HCT116 (cell line): ENCODE data around the gene LHFPL6. TPM values are rescaled to one million over a fixed set of nuclear protein-coding genes. Genes with fewer than 3 reads are reported as not detected.

ENCODE experiments used
- ATAC-seq: fragments of 200-7000 bp; cut with Tn5 transposase; 2 replicates; pipeline ENCODE4 v1.9.1; 2020; ENCODE audit warnings: mild to moderate bottlenecking, moderate library complexity
- BruUV-seq: library from RNA; stranded (reverse); fragments of 400-500 nt; replicated peaks from 2 replicates; lab custom pipeline; 2021; lab: Mats Ljungman, UMichigan
- CTCF ChIA-PET: fragments of 300-600 bp; sonication (Branson Sonifier 250); formaldehyde crosslinking; loops from one replicate; lab custom pipeline; 2021; ENCODE audit warnings: antibody characterized with exemption; lab: Charles Lee
- POLR2A ChIA-PET: fragments of 300-600, 350-600 bp; sonication (Branson Sonifier 250); formaldehyde crosslinking; loops from one replicate; lab custom pipeline; 2021; ENCODE audit warnings: antibody characterized with exemption; lab: Charles Lee
- RAD21 ChIA-PET, 2 experiments: fragments of 300-600 bp; sonication (Branson Sonifier 250); formaldehyde crosslinking; loops; one replicate each; lab custom pipeline; 2023; ENCODE audit warnings: low total read pairs in 2 of 2; ENCODE audit not compliant: uncharacterized antibody in 2 of 2, unreplicated experiment in 2 of 2, low non-redundant PET in 1 of 2; lab: Charles Lee
- DNase-seq: peaks from one replicate; pipeline ENCODE4 v3.0.0-alpha.2; 2010; ENCODE audit warnings: low read depth, low spot score
- H2AFZ ChIP-seq: fragments of 200-600 bp; shearing (Covaris generic), sonication (generic); 2 replicates; pipeline ENCODE4 v1.6.1; 2017; ENCODE audit warnings: low read depth, mixed run types, mixed read lengths, antibody characterized with exemption, low read length; ENCODE audit not compliant: poor library complexity, severe bottlenecking
- H3K27ac ChIP-seq: 2 replicates; pipeline ENCODE4 v1.5.1; 2012; ENCODE audit warnings: low read depth, low read length
- H3K27me3 ChIP-seq: fragments of 200-600 bp; sonication (generic); 2 replicates; pipeline ENCODE4 v1.6.1; 2016; ENCODE audit warnings: mixed run types, low read length, mixed read lengths; ENCODE audit not compliant: insufficient read depth
- H3K36me3 ChIP-seq, 2 experiments: fragments of 200-500 bp in 1 of 2; fragments of 200-600 bp in 1 of 2; sonication (Bioruptor generic) in 1 of 2; sonication (generic) in 1 of 2; 2 replicates each; pipeline versions ENCODE4 v1.5.1 to v1.6.1; 2014 to 2016; ENCODE audit warnings: low read length in 2 of 2, inconsistent platforms in 1 of 2, mixed read lengths in 1 of 2, mixed run types in 1 of 2; ENCODE audit not compliant: insufficient read depth in 2 of 2, control insufficient read depth in 1 of 2
- H3K4me1 ChIP-seq, 2 experiments: fragments of 200-600 bp in 1 of 2; sonication (generic) in 1 of 2; 2 replicates each; pipeline versions ENCODE4 v1.5.1 to v1.6.1; 2012 to 2017; ENCODE audit warnings: low read length in 2 of 2, inconsistent platforms in 1 of 2, mild to moderate bottlenecking in 1 of 2, mixed read lengths in 1 of 2, mixed run types in 1 of 2, moderate library complexity in 1 of 2; ENCODE audit not compliant: insufficient read depth in 2 of 2, control insufficient read depth in 1 of 2
- H3K4me2 ChIP-seq: fragments of 200-600 bp; sonication (generic); 2 replicates; pipeline ENCODE4 v1.6.1; 2017; ENCODE audit warnings: mixed run types, low read length, mixed read lengths
- H3K4me3 ChIP-seq, 2 experiments: fragments of 200-600 bp in 1 of 2; sonication (generic) in 1 of 2; replicated peaks in 1 of 2; 2 replicates each; pipeline ENCODE4 v1.5.1; 2011 to 2016; ENCODE audit warnings: low read length in 2 of 2, control low read depth in 1 of 2, low read depth in 1 of 2, mild to moderate bottlenecking in 1 of 2, mixed read lengths in 1 of 2, mixed run types in 1 of 2
- H3K79me2 ChIP-seq: fragments of 200-600 bp; sonication (generic); 2 replicates; pipeline ENCODE4 v1.6.1; 2017; ENCODE audit warnings: mild to moderate bottlenecking, mixed run types, low read length, moderate library complexity, mixed read lengths; ENCODE audit not compliant: insufficient read depth
- H3K9ac ChIP-seq: fragments of 200-600 bp; sonication (generic); 2 replicates; pipeline ENCODE4 v1.6.1; 2016; ENCODE audit warnings: low read length, mixed read lengths
- H3K9me2 ChIP-seq: fragments of 200-600 bp; sonication (generic), shearing (Covaris generic); 2 replicates; pipeline ENCODE4 v1.6.1; 2017; ENCODE audit warnings: mixed run types, mild to moderate bottlenecking, moderate library complexity; ENCODE audit not compliant: insufficient read depth
- H3K9me3 ChIP-seq, 2 experiments: fragments of 200-500 bp in 1 of 2; fragments of 200-600 bp in 1 of 2; sonication (Bioruptor generic) in 1 of 2; sonication (generic) in 1 of 2; 2 replicates each; pipeline ENCODE4 v1.6.1; 2014 to 2017; ENCODE audit warnings: low read length in 2 of 2, mixed read lengths in 2 of 2, inconsistent platforms in 1 of 2, low read depth in 1 of 2, mild to moderate bottlenecking in 1 of 2, mixed run types in 1 of 2, moderate library complexity in 1 of 2; ENCODE audit not compliant: control insufficient read depth in 1 of 2, insufficient read depth in 1 of 2
- H4K20me1 ChIP-seq: fragments of 200-600 bp; sonication (generic), shearing (Covaris generic); 2 replicates; pipeline ENCODE4 v1.6.1; 2017; ENCODE audit warnings: mixed run types, mild to moderate bottlenecking, moderate library complexity; ENCODE audit not compliant: insufficient read depth
- ATF3 ChIP-seq: IDR thresholded peaks from 2 replicates; pipeline ENCODE4 v1.6.1; 2012
- CBX3 ChIP-seq: IDR thresholded peaks from 2 replicates; pipeline ENCODE4 v1.6.1; 2012; ENCODE audit warnings: low read depth
- CEBPB ChIP-seq: IDR thresholded peaks from 2 replicates; pipeline ENCODE4 v1.6.1; 2012; ENCODE audit warnings: low read depth
- CTCF ChIP-seq, 3 experiments: fragments of 200-600 bp in 1 of 3; sonication (generic) in 1 of 3; IDR thresholded peaks in 2 of 3; conservative IDR thresholded peaks in 1 of 3; 2 replicates each; pipeline ENCODE4 v1.5.1; 2012 to 2017; ENCODE audit warnings: low read depth in 2 of 3, low read length in 2 of 3, antibody characterized with exemption in 1 of 3, borderline replicate concordance in 1 of 3, control low read depth in 1 of 3, mild to moderate bottlenecking in 1 of 3, mixed read lengths in 1 of 3, mixed run types in 1 of 3, moderate library complexity in 1 of 3; ENCODE audit not compliant: insufficient read depth in 1 of 3
- EGR1 ChIP-seq: IDR thresholded peaks from 2 replicates; pipeline ENCODE4 v1.6.1; 2012; ENCODE audit warnings: low read depth
- ELF1 ChIP-seq: IDR thresholded peaks from 2 replicates; pipeline ENCODE4 v1.6.1; 2012; ENCODE audit warnings: low read depth, borderline replicate concordance
- EZH2 ChIP-seq: fragments of 200-600 bp; sonication (generic); IDR thresholded peaks from 2 replicates; pipeline ENCODE4 v1.6.1; 2017; ENCODE audit warnings: antibody characterized with exemption, mixed run types
- EZH2phosphoT487 ChIP-seq: fragments of 200-600 bp; IDR thresholded peaks from 2 replicates; pipeline ENCODE4 v1.6.1; 2018; ENCODE audit warnings: antibody characterized with exemption, borderline replicate concordance
- JUND ChIP-seq: IDR thresholded peaks from 2 replicates; pipeline ENCODE4 v1.6.1; 2012
- POLR2A ChIP-seq: IDR thresholded peaks from 2 replicates; pipeline ENCODE4 v1.7.0; 2011; ENCODE audit warnings: borderline replicate concordance; ENCODE audit not compliant: insufficient read depth, insufficient read length; ENCODE audit errors: extremely low read depth
- POLR2AphosphoS5 ChIP-seq: IDR thresholded peaks from 2 replicates; pipeline ENCODE4 v1.6.1; 2011; ENCODE audit warnings: mild to moderate bottlenecking, low read depth, low read length, moderate library complexity
- RAD21 ChIP-seq: IDR thresholded peaks from 2 replicates; pipeline ENCODE4 v1.6.1; 2012; ENCODE audit warnings: low read depth, mild to moderate bottlenecking
- REST ChIP-seq: IDR thresholded peaks from 2 replicates; pipeline ENCODE4 v1.6.1; 2012; ENCODE audit warnings: low read depth
- SIN3A ChIP-seq: IDR thresholded peaks from 2 replicates; pipeline ENCODE4 v1.6.1; 2012; ENCODE audit warnings: low read depth
- SRF ChIP-seq: IDR thresholded peaks from 2 replicates; pipeline ENCODE4 v1.6.1; 2012; ENCODE audit warnings: low read depth
- ZBTB33 ChIP-seq: IDR thresholded peaks from 2 replicates; pipeline ENCODE4 v1.6.1; 2011; ENCODE audit warnings: mild to moderate bottlenecking, low read length, moderate library complexity; ENCODE audit not compliant: insufficient replicate concordance; ENCODE audit errors: extremely low read depth
- ZFX ChIP-seq: fragments of 450-650 bp; IDR thresholded peaks from 2 replicates; pipeline ENCODE4 v1.6.1; 2017
- ZNF274 ChIP-seq: fragments of 200-500 bp; sonication (Bioruptor generic); IDR thresholded peaks from 2 replicates; pipeline ENCODE4 v1.6.1; 2014; ENCODE audit warnings: mild to moderate bottlenecking, low read depth, low read length, inconsistent platforms
- intact Hi-C: fragments of 100-400 bp; cut with micrococcal nuclease; formaldehyde crosslinking; loops from 2 replicates; pipeline ENCODE4 v1.10.0; 2022
- total RNA-seq: library from RNA; stranded (reverse); gene quantifications from one replicate; pipeline ENCODE4 v1.2.1, GENCODE V29; 2021; ENCODE audit not compliant: unreplicated experiment

Gene LHFPL6
- total RNA-seq, 1 experiment from 2014 or later = 0.22 TPM

GRCh38 chr13:39408512-39408911 is 194.5 kb downstream of the LHFPL6 start:
- Histone ChIP-seq H3K9me3 (no peaks in the 10 kb centered on the region), H3K27me3 (peaks cover 37% of the 10 kb centered on the region), H3K9me2 (no peaks in the 10 kb centered on the region), H3K4me1 (no peaks in the 10 kb centered on the region), H4K20me1 (no peaks in the 10 kb centered on the region), H3K36me3 (no peaks in the 10 kb centered on the region), H3K27ac (no peak overlapping the region), H2AFZ (no peak overlapping the region), H3K4me2 (no peak overlapping the region), H3K4me3 (no peak overlapping the region), H3K79me2 (no peaks in the 10 kb centered on the region), H3K9ac (no peak overlapping the region)
- no TSS peak for BruUV-seq
- DNase-seq = no peak
- intact Hi-C loops = loop anchor here (5.0 kb wide), 1 partner anchor 209 kb away; no protein-coding TSS in a partner anchor
- CTCF ChIA-PET = no interaction called here
- no peak for ATAC-seq
- RAD21 ChIA-PET = no interaction called here
- no peak for TF ChIP-seq CEBPB
- no peak for TF ChIP-seq EZH2
- TF ChIP-seq ATF3 = no peak
- TF ChIP-seq EGR1 = no peak
- no peak for TF ChIP-seq CBX3
- TF ChIP-seq EZH2phosphoT487 = no peak
- no peak for TF ChIP-seq REST
- no peak for TF ChIP-seq ZFX
- TF ChIP-seq POLR2A = no peak
- TF ChIP-seq CTCF (IDR thresholded peaks at IDR 0.05 in 2 of 3, conservative IDR thresholded peaks at IDR 0.05 in 1 of 3; ENCODE audit: borderline replicate concordance in 1 of 3, insufficient read depth in 1 of 3, low read depth in 2 of 3, low read length in 2 of 3) = no peak
- no peak for TF ChIP-seq POLR2AphosphoS5
- TF ChIP-seq ELF1 = no peak
- no peak for TF ChIP-seq JUND
- TF ChIP-seq ZBTB33 = no peak
- TF ChIP-seq SIN3A = no peak
- TF ChIP-seq RAD21 = no peak
- no peak for TF ChIP-seq SRF
- no peak for TF ChIP-seq ZNF274
- POLR2A ChIA-PET = no interaction called here
